Subcutaneous abdominal adipose tissue (tissue), 5 donors: ENCODE results near the gene CMIP.
"Not testable (repeated sequence)": the region's sequence is repeated elsewhere in the genome, so short reads cannot be mapped to it uniquely, and the experiment has no call there.

Experiments used
- H3K27ac ChIP-seq: one replicate; pipeline ENCODE4 v1.7.0; 2013; ENCODE audit warnings: low read depth, mild to moderate bottlenecking, inconsistent platforms, low read length, moderate library complexity
- H3K27me3 ChIP-seq, 5 donors: one replicate each; pipeline ENCODE4 v1.7.0; 2013; ENCODE audit warnings: low read length in 5 of 5, inconsistent platforms in 1 of 5; ENCODE audit not compliant: control insufficient read depth in 5 of 5, insufficient read depth in 4 of 5
- H3K36me3 ChIP-seq, 5 donors: one replicate each; pipeline ENCODE4 v1.7.0; 2013; ENCODE audit warnings: low read length in 5 of 5; ENCODE audit not compliant: control insufficient read depth in 5 of 5, insufficient read depth in 5 of 5
- H3K4me1 ChIP-seq, 5 donors: one replicate each; pipeline ENCODE4 v1.7.0; 2013; ENCODE audit warnings: low read length in 5 of 5, mild to moderate bottlenecking in 3 of 5, moderate library complexity in 1 of 5; ENCODE audit not compliant: control insufficient read depth in 5 of 5, insufficient read depth in 5 of 5
- H3K4me3 ChIP-seq, 5 donors: one replicate each; pipeline ENCODE4 v1.7.0; 2013; ENCODE audit warnings: low read length in 5 of 5, low read depth in 1 of 5
- H3K9ac ChIP-seq, 5 donors: one replicate each; pipeline ENCODE4 v1.7.0; 2013; ENCODE audit warnings: low read length in 5 of 5, mild to moderate bottlenecking in 4 of 5, moderate library complexity in 3 of 5
- H3K9me3 ChIP-seq, 5 donors: one replicate each; pipeline ENCODE4 v1.7.0; 2013; ENCODE audit warnings: low read length in 5 of 5; ENCODE audit not compliant: control insufficient read depth in 5 of 5
- donor health status: healthy.
- donor health status: healthy.
- donor health status: healthy.
- donor health status: healthy.
- donor health status: healthy.

CMIP gene

GRCh38 chr16:81684242-81684837, 239.7 kb downstream of the CMIP start:
- Histone ChIP-seq H3K27ac (no peak overlapping the region), H3K4me3 (no peak overlapping the region), H3K27me3 (no peaks in the 10 kb centered on the region), H3K4me1 (peaks cover 0 to 21% (median 4%) of the 10 kb centered on the region in 5 donors), H3K9me3 (no peaks in the 10 kb centered on the region), H3K9ac (no peak overlapping the region), H3K36me3 (peaks cover 0 to 49% (median 33%) of the 10 kb centered on the region in 5 donors)

GRCh38 chr16:81684901-81685300, 240.3 kb downstream of the CMIP start:
- H3K27me3 ChIP-seq = no peaks in the 10 kb centered on the region
- H3K36me3 ChIP-seq = peaks cover 0 to 43% (median 27%) of the 10 kb centered on the region in 5 donors
- no peak overlapping the region for H3K9ac ChIP-seq
- H3K27ac ChIP-seq = no peak overlapping the region
- H3K4me3 ChIP-seq = no peak overlapping the region
- peaks cover 0 to 15% (median 4%) of the 10 kb centered on the region in 5 donors for H3K4me1 ChIP-seq
- no peaks in the 10 kb centered on the region for H3K9me3 ChIP-seq

DNA sequence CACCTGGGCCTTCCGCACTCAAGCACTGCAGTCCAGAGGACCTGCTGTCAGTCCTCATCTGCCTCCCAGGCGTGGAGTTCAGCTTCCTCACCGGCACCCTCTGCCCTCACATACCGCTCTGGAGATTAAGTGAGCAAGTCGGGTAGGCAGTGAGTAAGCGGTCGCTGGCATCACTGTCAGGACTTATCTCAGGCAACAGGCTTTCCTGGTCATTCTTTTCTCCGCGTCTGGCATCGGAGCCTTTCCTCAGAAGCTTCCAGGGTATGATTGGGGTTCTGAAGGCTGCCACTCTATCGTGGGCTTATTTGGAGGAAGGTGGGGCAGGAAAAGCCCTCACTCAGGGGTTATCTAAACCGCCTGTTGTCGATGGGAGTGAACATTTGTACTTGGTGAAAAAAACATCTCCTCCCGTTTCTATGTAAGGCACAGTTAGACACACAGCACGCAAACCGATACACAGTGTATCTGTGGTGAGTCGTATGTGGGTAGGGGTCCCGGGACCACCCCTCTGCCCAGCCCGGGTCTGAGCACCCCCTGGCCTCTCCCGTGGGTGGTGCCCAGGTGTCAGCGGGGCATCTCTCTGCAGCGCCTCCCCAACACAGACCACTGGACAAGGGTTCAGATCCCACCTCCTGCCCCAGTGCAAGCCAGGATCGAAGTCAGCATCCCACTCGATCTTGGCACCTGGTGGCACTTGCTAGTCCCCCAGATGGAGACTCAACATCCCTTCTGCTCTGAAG, 242.0 kb downstream of the CMIP start:
- H3K36me3 ChIP-seq = peaks cover 0 to 31% (median 12%) of the 10 kb centered on the region in 5 donors
- H3K9me3 ChIP-seq = no peaks in the 10 kb centered on the region
- H3K27ac ChIP-seq = no peak overlapping the region
- no peak overlapping the region for H3K9ac ChIP-seq
- H3K27me3 ChIP-seq = no peaks in the 10 kb centered on the region
- no peak overlapping the region for H3K4me3 ChIP-seq
- H3K4me1 ChIP-seq = peaks cover 0 to 12% (median 0%) of the 10 kb centered on the region in 5 donors

DNA sequence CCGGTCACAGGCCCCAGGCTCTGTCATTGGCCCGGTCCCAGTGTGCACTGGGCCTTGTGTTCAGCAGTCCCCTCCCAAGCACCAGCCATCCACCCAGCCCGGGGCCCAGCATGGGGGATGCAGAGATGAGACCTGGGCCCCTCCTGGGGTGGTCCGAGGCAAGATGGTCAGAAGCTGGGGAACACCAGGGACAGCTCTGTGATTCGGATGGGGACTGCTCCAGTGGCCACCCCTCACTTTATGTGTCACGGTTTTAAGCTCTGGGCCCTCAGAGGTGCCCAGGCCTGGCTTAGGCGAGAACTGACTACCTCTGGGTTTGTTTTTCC, 242.5 kb downstream of the CMIP start:
- Histone ChIP-seq H3K4me1 (peaks cover 0 to 14% (median 0%) of the 10 kb centered on the region in 5 donors), H3K9me3 (no peaks in the 10 kb centered on the region), H3K36me3 (peaks cover 0 to 35% (median 17%) of the 10 kb centered on the region in 5 donors), H3K4me3 (no peak overlapping the region), H3K27ac (no peak overlapping the region), H3K27me3 (no peaks in the 10 kb centered on the region), H3K9ac (no peak overlapping the region)

DNA sequence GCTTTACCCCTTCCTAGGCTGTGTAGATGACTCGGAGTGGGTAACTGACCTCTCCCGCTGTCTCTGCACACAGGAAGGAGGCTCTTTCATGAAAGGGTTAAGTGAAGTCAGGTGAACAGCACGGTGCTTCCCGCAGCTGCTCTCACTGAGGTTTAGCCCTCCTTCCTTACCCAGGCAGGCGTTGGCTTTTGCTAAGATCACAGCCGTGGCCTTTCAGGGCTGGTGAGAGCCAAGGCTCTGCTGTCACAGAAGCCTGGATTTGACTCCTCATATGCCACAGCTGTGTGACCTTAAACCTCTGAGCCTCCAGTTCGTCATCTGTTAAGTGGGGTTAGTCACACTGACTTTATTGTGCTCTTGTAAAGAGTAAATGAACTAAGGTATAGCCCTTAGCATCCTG, 243.6 kb downstream of the CMIP start:
- no peak overlapping the region for H3K4me3 ChIP-seq
- H3K9ac ChIP-seq = no peak overlapping the region
- no peak overlapping the region for H3K27ac ChIP-seq
- no peaks in the 10 kb centered on the region for H3K9me3 ChIP-seq
- peaks cover 0 to 25% (median under 1%) of the 10 kb centered on the region in 5 donors for H3K4me1 ChIP-seq
- no peaks in the 10 kb centered on the region for H3K27me3 ChIP-seq
- peaks cover 0 to 46% (median 28%) of the 10 kb centered on the region in 5 donors for H3K36me3 ChIP-seq

GRCh38 chr16:81688839-81689238, 244.2 kb downstream of the CMIP start:
- H3K27me3 ChIP-seq, H3K9me3 ChIP-seq, H3K9ac ChIP-seq, H3K27ac ChIP-seq, H3K4me3 ChIP-seq: not testable (repeated sequence)
- Histone ChIP-seq H3K4me1 (peaks cover 0 to 32% (median 2%) of the 10 kb centered on the region in 5 donors), H3K36me3 (peaks cover 0 to 52% (median 34%) of the 10 kb centered on the region in 5 donors)

DNA sequence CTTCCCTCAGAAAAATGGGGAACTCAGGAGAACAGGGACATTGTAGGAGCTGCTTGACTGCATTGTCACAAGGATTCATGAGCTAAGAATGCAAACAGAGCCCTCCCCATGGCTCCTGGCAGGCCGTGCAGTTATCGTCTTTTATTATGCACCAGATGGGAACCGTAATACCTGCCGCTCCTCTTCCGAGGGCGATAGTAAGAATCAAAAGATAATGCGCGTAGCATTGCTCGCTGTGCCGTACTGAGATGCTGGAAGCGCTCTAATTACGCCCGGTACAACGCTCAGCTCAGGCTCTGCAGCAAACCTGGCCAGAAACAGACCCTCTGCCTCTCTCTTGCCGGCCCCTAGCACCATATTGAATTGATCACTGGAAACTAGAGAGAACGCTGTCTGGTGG, 247.4 kb downstream of the CMIP start:
- Histone ChIP-seq H3K4me3 (no peak overlapping the region), H3K36me3 (peaks cover 0 to 69% (median 46%) of the 10 kb centered on the region in 5 donors), H3K9ac (no peak overlapping the region), H3K27ac (no peak overlapping the region), H3K9me3 (no peaks in the 10 kb centered on the region), H3K27me3 (no peaks in the 10 kb centered on the region), H3K4me1 (peaks cover 0 to 59% (median 9%) of the 10 kb centered on the region in 5 donors)

DNA sequence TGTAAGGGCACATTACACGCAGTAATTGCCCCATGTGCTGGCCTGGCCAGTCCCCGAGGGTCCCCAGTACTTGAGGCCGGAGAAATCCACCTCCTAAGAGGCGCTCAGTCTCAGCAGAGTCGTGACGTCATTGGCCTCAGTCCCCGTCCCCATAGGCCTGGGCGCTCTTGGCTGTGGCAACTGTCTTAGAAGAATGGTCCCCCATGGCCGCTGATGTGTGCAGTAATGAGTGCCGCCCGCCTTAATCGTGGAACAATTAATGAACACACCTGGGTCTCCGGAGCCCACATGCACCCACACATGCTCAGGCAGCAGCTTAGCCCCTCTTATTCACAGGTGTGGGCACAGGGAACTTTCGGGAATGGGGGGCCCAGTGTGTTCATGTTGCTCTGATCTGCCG, 248.0 kb downstream of the CMIP start:
- H3K27ac ChIP-seq = no peak overlapping the region
- peaks cover 0 to 64% (median 9%) of the 10 kb centered on the region in 5 donors for H3K4me1 ChIP-seq
- no peak overlapping the region for H3K4me3 ChIP-seq
- no peak overlapping the region for H3K9ac ChIP-seq
- H3K9me3 ChIP-seq = no peaks in the 10 kb centered on the region
- H3K27me3 ChIP-seq = no peaks in the 10 kb centered on the region
- peaks cover 0 to 67% (median 43%) of the 10 kb centered on the region in 5 donors for H3K36me3 ChIP-seq

- peaks cover 0 to 64% (median 42%) of the 10 kb centered on the region in 5 donors for H3K36me3 ChIP-seq
- H3K4me1 ChIP-seq = peaks cover 0 to 67% (median 10%) of the 10 kb centered on the region in 5 donors
- no peaks in the 10 kb centered on the region for H3K9me3 ChIP-seq
- no peak overlapping the region for H3K4me3 ChIP-seq
- H3K27ac ChIP-seq = no peak overlapping the region
- H3K9ac ChIP-seq = no peak overlapping the region
- H3K27me3 ChIP-seq = no peaks in the 10 kb centered on the region
Measured at GRCh38 chr16:81693041-81693743, 248.6 kb downstream of the CMIP start.

GRCh38 chr16:81693744-81694303, 249.2 kb downstream of the CMIP start:
- Histone ChIP-seq H3K27ac (peak overlapping the region; percentile 67), H3K36me3 (peaks cover 0 to 69% (median 47%) of the 10 kb centered on the region in 5 donors)

More at GRCh38 chr16:81693744-81694303, 249.2 kb downstream of the CMIP start:
- Histone ChIP-seq H3K27me3 (no peaks in the 10 kb centered on the region), H3K9ac (no peak overlapping the region), H3K4me1 (peaks cover 0 to 72% (median 10%) of the 10 kb centered on the region in 5 donors), H3K9me3 (no peaks in the 10 kb centered on the region), H3K4me3 (no peak overlapping the region)
